ENCODE data around the gene PTGFR.

Gene PTGFR

GRCh38 chr1:78543941-78544643, 53.3 kb downstream of the PTGFR start:
- DNase-seq (ENCODE audit: low spot score) = no peak
- in situ Hi-C loops (cut with MboI; ENCODE audit: low pct_unique_long_range_greater_than_20kb, low sequenced_read_pairs, unreplicated experiment) = no loop called here
- TF ChIP-seq CTCF (IDR thresholded peaks at IDR 0.05; ENCODE audit: extremely low read depth, insufficient read depth, missing control alignments) = no peak

- no peak for DNase-seq (ENCODE audit: low spot score)
- TF ChIP-seq CTCF (IDR thresholded peaks at IDR 0.05; ENCODE audit: extremely low read depth, insufficient read depth, missing control alignments) = no peak
- in situ Hi-C loops (cut with MboI; ENCODE audit: low pct_unique_long_range_greater_than_20kb, low sequenced_read_pairs, unreplicated experiment) = no loop called here
These were observed 56.3 kb downstream of the PTGFR start for GRCh38 chr1:78547081-78547480.

GRCh38 chr1:78549331-78549730, 58.6 kb downstream of the PTGFR start:
- in situ Hi-C loops (cut with MboI; ENCODE audit: low pct_unique_long_range_greater_than_20kb, low sequenced_read_pairs, unreplicated experiment) = no loop called here
- no peak for TF ChIP-seq CTCF (IDR thresholded peaks at IDR 0.05; ENCODE audit: extremely low read depth, insufficient read depth, missing control alignments)
- no peak for DNase-seq (ENCODE audit: low spot score)

- in situ Hi-C loops (cut with MboI; ENCODE audit: low pct_unique_long_range_greater_than_20kb, low sequenced_read_pairs, unreplicated experiment) = no loop called here
- no peak for DNase-seq (ENCODE audit: low spot score)
- TF ChIP-seq CTCF (IDR thresholded peaks at IDR 0.05; ENCODE audit: extremely low read depth, insufficient read depth, missing control alignments) = no peak
These were observed 59.1 kb downstream of the PTGFR start for GRCh38 chr1:78549891-78550290.

GRCh38 chr1:78553859-78554258, 63.1 kb downstream of the PTGFR start:
- in situ Hi-C loops (cut with MboI; ENCODE audit: low pct_unique_long_range_greater_than_20kb, low sequenced_read_pairs, unreplicated experiment) = no loop called here
- no peak for DNase-seq (ENCODE audit: low spot score)
- no peak for TF ChIP-seq CTCF (IDR thresholded peaks at IDR 0.05; ENCODE audit: extremely low read depth, insufficient read depth, missing control alignments)

- no peak for TF ChIP-seq CTCF (IDR thresholded peaks at IDR 0.05; ENCODE audit: extremely low read depth, insufficient read depth, missing control alignments)
- no peak for DNase-seq (ENCODE audit: low spot score)
- in situ Hi-C loops (cut with MboI; ENCODE audit: low pct_unique_long_range_greater_than_20kb, low sequenced_read_pairs, unreplicated experiment) = no loop called here
These were observed 64.1 kb downstream of the PTGFR start for GRCh38 chr1:78554840-78555239.

Data from GM13977 (cell line).